GM23248 (cell line): Measurements from ENCODE around the gene COL8A1.

Experiments used
- EZH2 ChIP-seq: fragments of 200-600 bp; sonication (generic); IDR thresholded peaks from 2 replicates; pipeline ENCODE4 v1.6.1; 2018; ENCODE audit warnings: antibody characterized with exemption, mild to moderate bottlenecking; ENCODE audit not compliant: insufficient read depth, poor library complexity, severe bottlenecking
- EZH2phosphoT487 ChIP-seq: fragments of 200-600 bp; sonication (generic); IDR thresholded peaks from 2 replicates; pipeline ENCODE4 v1.6.1; 2018; ENCODE audit warnings: antibody characterized with exemption, moderate library complexity, mild to moderate bottlenecking, low read depth; ENCODE audit not compliant: insufficient read depth

GRCh38 chr3:99720985-99721632 lies 82.7 kb downstream of the COL8A1 start:
- no peak for TF ChIP-seq EZH2phosphoT487
- no peak for TF ChIP-seq EZH2
